PC-3 (cell line): ENCODE measurements around the gene CBX7. TPM values are rescaled to one million over a fixed set of nuclear protein-coding genes. Genes with fewer than 3 reads are reported as not detected.

Experiments used
- ATAC-seq: fragments of 200-7000 bp; cut with Tn5 transposase; 2 replicates; pipeline ENCODE4 v1.9.1; 2020; ENCODE audit warnings: mild to moderate bottlenecking, moderate library complexity
- BruUV-seq: library from RNA; stranded (reverse); fragments of 400-500 nt; replicated peaks from 2 replicates; lab custom pipeline; 2021; lab: Mats Ljungman, UMichigan
- CTCF ChIA-PET: fragments of 300-600 bp; sonication (Branson Sonifier 250); formaldehyde crosslinking; loops from one replicate; lab custom pipeline; 2022; ENCODE audit warnings: antibody characterized with exemption; lab: Charles Lee
- POLR2A ChIA-PET: fragments of 300-600 bp; sonication (Branson Sonifier 250); formaldehyde crosslinking; loops from one replicate; lab custom pipeline; 2022; ENCODE audit warnings: antibody characterized with exemption; ENCODE audit not compliant: unreplicated experiment; lab: Charles Lee
- DNase-seq: peaks from one replicate; pipeline ENCODE4 v3.0.0-alpha.2; 2015
- H2AFZ ChIP-seq: fragments of 300-600 bp; sonication (generic); 2 replicates; pipeline ENCODE4 v1.6.0; 2016; ENCODE audit warnings: antibody characterized with exemption, low read length
- H3F3A ChIP-seq: fragments of 300-600 bp; sonication (generic); one replicate; pipeline ENCODE4 v1.6.0; 2017; ENCODE audit warnings: antibody characterized with exemption, low read length, control low read depth, mild to moderate bottlenecking; ENCODE audit not compliant: unreplicated experiment
- H3K27ac ChIP-seq: fragments of 300-600 bp; sonication (generic); 2 replicates; pipeline ENCODE4 v1.5.1; 2016; ENCODE audit warnings: mild to moderate bottlenecking, low read length
- H3K27me3 ChIP-seq: fragments of 300-600 bp; sonication (generic); 2 replicates; pipeline ENCODE4 v1.6.1; 2016; ENCODE audit warnings: low read length, mixed read lengths
- H3K36me3 ChIP-seq: fragments of 300-600 bp; sonication (generic); 2 replicates; pipeline ENCODE4 v1.6.1; 2016; ENCODE audit warnings: low read depth, mixed run types, low read length, mixed read lengths
- H3K4me1 ChIP-seq: fragments of 300-600 bp; sonication (generic); 2 replicates; pipeline ENCODE4 v1.5.1; 2016; ENCODE audit warnings: low read length; ENCODE audit not compliant: insufficient read depth
- H3K4me2 ChIP-seq: fragments of 300-600 bp; sonication (generic); 2 replicates; pipeline ENCODE4 v1.6.0; 2016; ENCODE audit warnings: low read length
- H3K4me3 ChIP-seq: fragments of 300-600 bp; sonication (generic); 2 replicates; pipeline ENCODE4 v1.5.1; 2016; ENCODE audit warnings: mild to moderate bottlenecking, low read length, mixed read lengths
- H3K79me2 ChIP-seq: fragments of 300-600 bp; sonication (generic); 2 replicates; pipeline ENCODE4 v1.6.1; 2017; ENCODE audit warnings: low read length, mixed read lengths
- H3K9ac ChIP-seq: fragments of 300-600 bp; sonication (generic); 2 replicates; pipeline ENCODE4 v1.6.0; 2016; ENCODE audit warnings: mild to moderate bottlenecking, low read length
- H3K9me2 ChIP-seq: fragments of 300-600 bp; sonication (generic); replicated peaks from 2 replicates; pipeline ENCODE4 v1.6.1; 2016; ENCODE audit warnings: mixed run types, low read length, mixed read lengths
- H3K9me3 ChIP-seq: fragments of 300-600 bp; sonication (generic); 2 replicates; pipeline ENCODE4 v1.6.1; 2016; ENCODE audit warnings: low read length, mixed read lengths
- H4K20me1 ChIP-seq: fragments of 300-600 bp; sonication (generic); 2 replicates; pipeline ENCODE4 v1.6.1; 2016; ENCODE audit warnings: low read length, mixed read lengths
- EZH2 ChIP-seq: fragments of 300-600 bp; sonication (generic); IDR thresholded peaks from one replicate; pipeline ENCODE4 v1.6.1; 2017; ENCODE audit warnings: antibody characterized with exemption, mild to moderate bottlenecking, low read length; ENCODE audit not compliant: unreplicated experiment
- EZH2phosphoT487 ChIP-seq: fragments of 300-600 bp; sonication (generic); IDR thresholded peaks from 2 replicates; pipeline ENCODE4 v1.6.1; 2018; ENCODE audit warnings: mild to moderate bottlenecking, antibody characterized with exemption, low read length, borderline replicate concordance
- intact Hi-C: fragments of 100-400 bp; cut with micrococcal nuclease; formaldehyde crosslinking; loops from 2 replicates; pipeline ENCODE4 v1.9.0; 2023
- total RNA-seq: library from RNA; depleted of rRNA; stranded (reverse); fragments of >200 nt; gene quantifications from 2 replicates; pipeline ENCODE4 v1.2.3, GENCODE V29; 2014
- TF ChIP-seq, protein P1 (sequence below): fragments of 300-600 bp; sonication (generic); conservative IDR thresholded peaks from 2 replicates; pipeline ENCODE4 v1.5.1; 2017; ENCODE audit warnings: antibody characterized with exemption, low read depth, mild to moderate bottlenecking, low read length

Gene CBX7
- total RNA-seq, 1 experiment from 2014 or later: 8.6 TPM

- BruUV-seq: no TSS peak
- Histone ChIP-seq H3K4me2 (no peak overlapping the region), H3K27me3 (no peaks in the 10 kb centered on the region), H3K4me1 (no peaks in the 10 kb centered on the region), H3F3A (no peaks in the 10 kb centered on the region), H3K9me3 (no peaks in the 10 kb centered on the region), H3K9ac (no peak overlapping the region), H3K36me3 (no peaks in the 10 kb centered on the region), H3K79me2 (no peaks in the 10 kb centered on the region), H3K27ac (no peak overlapping the region), H3K4me3 (no peak overlapping the region), H4K20me1 (no peaks in the 10 kb centered on the region), H3K9me2 (no peaks in the 10 kb centered on the region), H2AFZ (no peak overlapping the region)
- no peak for DNase-seq
- intact Hi-C loops: no loop called here
- ATAC-seq: no peak
- TF ChIP-seq, protein P1, sequence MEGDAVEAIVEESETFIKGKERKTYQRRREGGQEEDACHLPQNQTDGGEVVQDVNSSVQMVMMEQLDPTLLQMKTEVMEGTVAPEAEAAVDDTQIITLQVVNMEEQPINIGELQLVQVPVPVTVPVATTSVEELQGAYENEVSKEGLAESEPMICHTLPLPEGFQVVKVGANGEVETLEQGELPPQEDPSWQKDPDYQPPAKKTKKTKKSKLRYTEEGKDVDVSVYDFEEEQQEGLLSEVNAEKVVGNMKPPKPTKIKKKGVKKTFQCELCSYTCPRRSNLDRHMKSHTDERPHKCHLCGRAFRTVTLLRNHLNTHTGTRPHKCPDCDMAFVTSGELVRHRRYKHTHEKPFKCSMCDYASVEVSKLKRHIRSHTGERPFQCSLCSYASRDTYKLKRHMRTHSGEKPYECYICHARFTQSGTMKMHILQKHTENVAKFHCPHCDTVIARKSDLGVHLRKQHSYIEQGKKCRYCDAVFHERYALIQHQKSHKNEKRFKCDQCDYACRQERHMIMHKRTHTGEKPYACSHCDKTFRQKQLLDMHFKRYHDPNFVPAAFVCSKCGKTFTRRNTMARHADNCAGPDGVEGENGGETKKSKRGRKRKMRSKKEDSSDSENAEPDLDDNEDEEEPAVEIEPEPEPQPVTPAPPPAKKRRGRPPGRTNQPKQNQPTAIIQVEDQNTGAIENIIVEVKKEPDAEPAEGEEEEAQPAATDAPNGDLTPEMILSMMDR: no peak
- TF ChIP-seq EZH2phosphoT487 (no peak), EZH2 (no peak)
- ChIA-PET CTCF (no interaction called here), POLR2A (no interaction called here)
These were observed 32.4 kb upstream of the CBX7 start for GRCh38 chr22:39184586-39185577.

DNA sequence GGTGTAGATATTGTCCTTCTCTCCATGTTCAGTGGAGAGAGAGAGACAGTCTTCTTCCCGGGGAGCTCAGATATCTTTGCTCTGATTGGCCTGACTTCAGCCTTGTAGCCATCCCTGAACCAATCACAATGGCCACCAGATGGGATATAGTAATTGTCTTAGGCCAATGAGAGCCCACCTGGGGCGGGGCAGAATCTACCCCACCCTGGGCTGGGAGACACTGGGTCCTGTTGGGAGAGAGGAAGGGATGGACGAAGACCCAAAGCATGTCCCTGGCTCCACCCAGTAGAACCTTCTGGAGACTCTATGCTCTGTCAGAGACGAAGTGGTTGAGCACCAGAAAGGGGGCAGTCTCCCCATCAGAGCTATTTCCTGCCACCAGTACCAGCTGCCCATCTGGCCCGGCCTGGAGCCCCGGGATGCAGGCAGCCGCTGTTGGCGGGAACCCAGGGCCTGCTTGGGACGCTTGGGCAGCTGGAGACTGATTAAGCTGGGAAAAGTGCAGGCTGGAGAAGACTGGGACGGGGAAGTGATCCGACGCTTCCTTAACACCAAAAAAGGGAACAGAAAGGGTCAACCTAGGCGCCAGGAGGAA lies 31.6 kb upstream of the CBX7 start:
- no TSS peak for BruUV-seq
- POLR2A ChIA-PET: no interaction called here
- H3K4me1 ChIP-seq: peaks cover under 1% of the 10 kb centered on the region; the same call in 1 of the 2 replicates
- no peaks in the 10 kb centered on the region for H3K9me3 ChIP-seq
- TF ChIP-seq, protein P1: no peak
- no peak for TF ChIP-seq EZH2phosphoT487
- TF ChIP-seq EZH2: no peak
- no peaks in the 10 kb centered on the region for H3K36me3 ChIP-seq
- no peaks in the 10 kb centered on the region for H3F3A ChIP-seq
- DNase-seq: peak; percentile 3
- no peaks in the 10 kb centered on the region for H3K79me2 ChIP-seq
- H3K9ac ChIP-seq: no peak overlapping the region
- no peak overlapping the region for H3K27ac ChIP-seq
- H3K4me3 ChIP-seq: no peak overlapping the region
- no peaks in the 10 kb centered on the region for H3K9me2 ChIP-seq
- no peak overlapping the region for H2AFZ ChIP-seq
- no peak for ATAC-seq
- no peaks in the 10 kb centered on the region for H4K20me1 ChIP-seq
- intact Hi-C loops: no loop called here
- H3K4me2 ChIP-seq: no peak overlapping the region
- CTCF ChIA-PET: no interaction called here
- no peaks in the 10 kb centered on the region for H3K27me3 ChIP-seq
